ENCODE data around the gene C11orf16.
"Not testable (repeated sequence)": the region's sequence is repeated elsewhere in the genome, so short reads cannot be mapped to it uniquely, and the experiment has no call there.

The C11orf16 gene

DNA sequence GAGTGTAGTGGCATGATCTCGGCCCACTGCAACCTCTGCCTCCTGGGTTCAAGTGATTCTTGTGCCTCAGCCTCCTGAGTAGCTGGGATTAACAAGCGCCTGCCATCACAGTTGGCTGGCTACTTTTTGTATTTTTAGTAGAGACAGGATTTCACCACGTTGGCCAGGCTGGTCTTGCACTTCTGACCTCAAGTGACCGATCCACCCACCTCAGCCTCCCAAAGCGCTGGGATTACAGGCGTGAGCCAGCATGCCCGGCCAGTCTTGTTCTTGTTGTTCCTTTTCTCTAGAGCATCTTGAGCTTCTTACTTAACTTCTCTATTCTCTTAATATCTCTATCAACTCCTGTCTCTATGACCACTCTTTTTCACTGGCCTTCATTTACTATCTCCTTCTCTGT is 51.2 kb downstream of the C11orf16 start:
- DNase-seq = not testable (repeated sequence)

DNA sequence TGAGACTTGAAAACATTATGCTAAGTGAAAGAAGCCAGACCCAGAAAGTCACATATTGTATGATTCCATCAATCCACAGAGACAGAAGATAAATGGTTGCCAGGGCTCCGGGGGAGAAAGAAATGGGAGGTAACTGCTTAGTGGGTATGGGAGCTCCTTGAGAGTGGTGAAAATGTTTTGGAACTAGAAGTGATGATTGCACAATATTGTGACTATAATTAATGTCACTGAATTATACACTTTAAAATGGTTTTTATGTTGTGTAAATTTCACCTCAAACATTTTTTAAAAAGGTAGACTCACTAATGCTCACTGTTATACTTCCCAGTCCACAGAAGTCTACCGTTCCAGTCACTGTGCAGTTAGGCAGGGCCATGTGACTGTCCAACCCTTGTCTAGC is 54.0 kb downstream of the C11orf16 start:
- no peak for DNase-seq

DNA sequence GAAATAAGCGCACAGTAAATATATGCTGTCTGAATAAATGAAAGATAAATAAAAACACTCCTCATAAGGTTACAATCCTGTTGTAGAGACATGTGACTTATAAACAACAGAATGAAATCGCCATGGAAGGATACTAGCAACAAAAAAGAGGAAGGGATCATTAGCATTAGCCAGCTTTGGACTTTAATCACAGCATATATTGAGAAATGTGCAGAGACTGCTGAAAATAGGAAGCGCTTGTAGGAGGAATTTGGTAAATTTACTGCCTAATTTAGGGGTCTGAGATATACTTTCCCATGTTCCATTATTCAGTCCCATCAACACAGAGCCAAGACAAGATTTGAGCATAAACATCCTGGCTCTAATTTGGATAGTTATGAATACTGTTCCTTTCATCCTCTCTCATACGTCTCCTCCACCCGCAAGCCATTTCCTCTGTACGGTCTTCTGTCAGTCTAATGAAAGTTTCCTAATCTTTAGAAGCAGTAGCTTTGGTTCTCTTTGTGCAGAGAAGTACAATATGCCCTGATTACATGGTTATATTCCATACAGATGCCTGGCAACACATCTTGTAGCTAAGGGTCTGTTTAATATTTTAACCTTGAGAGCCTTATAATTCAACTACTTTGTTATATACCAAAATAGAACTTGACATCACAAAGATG is 58.9 kb downstream of the C11orf16 start:
- DNase-seq = peak in 1 of 6 experiments; percentile 2

DNA sequence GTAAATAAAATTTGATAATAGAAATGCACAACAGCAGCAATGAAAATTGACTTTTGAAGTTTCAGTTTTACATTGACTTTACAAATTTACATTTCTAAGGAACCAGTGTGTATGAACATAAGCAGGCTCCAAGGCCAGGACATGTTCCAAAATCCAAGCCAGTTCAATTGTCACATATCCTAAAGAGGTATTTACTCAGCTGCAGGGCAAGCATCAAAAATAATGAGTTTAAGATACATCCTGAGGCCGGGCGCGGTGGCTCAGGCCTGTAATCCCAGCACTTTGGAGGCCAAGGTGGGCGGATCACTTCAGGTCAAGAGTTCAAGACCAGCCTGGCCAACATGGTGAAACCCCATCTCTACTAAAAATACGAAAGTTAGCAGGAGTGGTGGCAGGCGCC is 60.8 kb downstream of the C11orf16 start:
- DNase-seq = no peak

DNA sequence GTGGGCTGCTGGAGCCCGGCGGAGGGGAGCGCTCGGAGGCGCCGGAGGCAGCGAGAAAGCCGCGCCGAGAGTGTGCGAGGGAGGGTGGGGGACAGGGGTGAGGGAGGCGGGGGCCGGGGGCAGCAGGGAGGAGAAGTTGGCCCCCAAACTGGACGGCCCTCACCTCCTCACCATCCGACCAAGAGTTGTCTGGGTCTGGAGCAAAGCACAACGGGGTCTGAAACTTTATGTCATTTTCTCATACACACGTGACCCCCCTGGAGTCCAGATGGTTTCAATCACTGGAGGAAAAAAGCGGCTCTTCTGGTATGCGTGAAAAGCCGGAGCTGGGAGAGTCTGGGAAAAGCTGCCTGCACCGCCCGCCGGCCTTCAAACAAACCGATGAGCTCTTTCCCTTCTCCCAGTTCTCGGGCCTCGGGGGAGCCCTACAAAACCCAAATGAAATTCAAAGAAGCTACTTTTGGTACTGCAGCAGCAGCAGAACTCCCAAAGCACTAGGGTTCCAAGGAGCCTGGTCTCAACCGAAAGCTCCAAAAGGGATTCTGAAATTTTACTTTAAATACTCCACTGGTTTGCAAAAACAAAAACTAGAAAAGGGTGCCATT is 61.5 kb downstream of the C11orf16 start:
- DNase-seq = no peak

DNA sequence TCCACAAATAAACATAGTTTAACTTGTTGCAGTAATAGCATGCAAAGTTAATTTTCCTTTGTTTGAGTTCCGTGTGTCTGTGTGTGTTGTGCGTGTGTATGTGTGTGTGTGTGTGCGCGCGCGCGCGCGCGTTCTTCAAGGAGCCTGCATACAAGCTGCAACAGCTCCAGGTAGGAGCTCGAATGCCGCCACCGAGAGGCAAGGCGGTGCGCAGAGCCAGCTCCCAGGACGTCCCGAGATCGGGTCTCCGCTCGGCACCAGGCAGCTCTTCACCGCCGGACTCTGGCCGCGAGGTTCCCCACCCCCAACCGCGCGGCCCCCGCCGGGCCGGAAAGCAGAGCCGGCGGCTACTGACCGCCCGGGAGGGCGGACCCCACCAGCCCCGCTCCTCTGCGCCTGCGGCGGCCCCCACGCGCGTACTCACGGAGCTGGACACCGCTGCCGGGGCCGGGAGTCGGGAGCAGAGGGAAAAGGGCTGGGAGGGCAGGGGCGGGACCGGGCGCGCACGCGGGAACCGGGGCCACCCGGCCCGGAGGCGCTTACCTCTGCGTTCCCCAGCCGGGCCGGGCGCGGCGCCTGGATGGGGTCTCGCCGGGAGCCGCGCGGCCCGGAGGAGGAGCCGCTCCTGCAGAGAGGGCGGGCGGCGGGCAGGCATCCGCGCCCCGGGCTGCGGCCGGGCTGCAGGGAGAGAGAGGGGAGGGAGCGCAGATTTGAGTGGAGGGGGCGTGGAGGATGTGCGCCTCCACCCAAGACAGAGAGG is 62.2 kb downstream of the C11orf16 start:
- no peak for DNase-seq
